Activated CD8-positive, alpha-beta T cell treated with anti-CD3 and anti-CD28 coated beads for 36 hours (primary cell): ENCODE results near the gene EDDM13. TPM values are rescaled to one million over a fixed set of nuclear protein-coding genes. Genes with fewer than 3 reads are reported as not detected.

Experiments
- ATAC-seq: fragments of 200-7000 bp; cut with Tn5 transposase; one replicate; pipeline ENCODE4 v1.10.0; 2021; ENCODE audit warnings: mild to moderate bottlenecking, moderate library complexity
- CTCF ChIA-PET: fragments of 350-600 bp; sonication (Branson Sonifier 250); formaldehyde crosslinking; loops from one replicate; lab custom pipeline; 2021; ENCODE audit warnings: antibody characterized with exemption; lab: Charles Lee
- POLR2A ChIA-PET: fragments of 350-600 bp; sonication (Branson Sonifier 250); formaldehyde crosslinking; loops from one replicate; lab custom pipeline; 2021; ENCODE audit warnings: antibody characterized with exemption; lab: Charles Lee
- DNase-seq: peaks from one replicate; pipeline ENCODE4 v3.0.0-alpha.2; 2020
- H3K27ac Mint-ChIP-seq: one replicate; pipeline ENCODE4 v1.8.0; 2021; ENCODE audit warnings: mild to moderate bottlenecking, mixed read lengths
- H3K27me3 Mint-ChIP-seq: one replicate; pipeline ENCODE4 v1.8.0; 2021; ENCODE audit warnings: mixed read lengths
- H3K36me3 Mint-ChIP-seq: one replicate; pipeline ENCODE4 v1.8.0; 2021; ENCODE audit warnings: low read depth, mixed read lengths
- H3K4me1 Mint-ChIP-seq: one replicate; pipeline ENCODE4 v1.8.0; 2021; ENCODE audit warnings: low read depth, mixed read lengths
- H3K4me3 Mint-ChIP-seq: one replicate; pipeline ENCODE4 v1.8.0; 2021; ENCODE audit warnings: mild to moderate bottlenecking, moderate library complexity, mixed read lengths
- H3K9me3 Mint-ChIP-seq: one replicate; pipeline ENCODE4 v1.8.0; 2021; ENCODE audit warnings: mixed read lengths
- intact Hi-C: fragments of 100-400 bp; cut with micrococcal nuclease; formaldehyde crosslinking; loops from one replicate; pipeline ENCODE4 v1.10.0; 2022
- total RNA-seq, 2 experiments: library from RNA; stranded (reverse); gene quantifications; one replicate each; pipeline ENCODE4 v1.2.3, GENCODE V29; 2021
- TF ChIP-seq, protein P1 (sequence below): fragments of 200-600 bp; IDR thresholded peaks from one replicate; pipeline ENCODE4 v1.8.0; 2022; ENCODE audit warnings: antibody characterized with exemption, mild to moderate bottlenecking

EDDM13 gene
- total RNA-seq, 2 experiments from 2014 or later = 1.3 TPM; not detected in 1

DNA sequence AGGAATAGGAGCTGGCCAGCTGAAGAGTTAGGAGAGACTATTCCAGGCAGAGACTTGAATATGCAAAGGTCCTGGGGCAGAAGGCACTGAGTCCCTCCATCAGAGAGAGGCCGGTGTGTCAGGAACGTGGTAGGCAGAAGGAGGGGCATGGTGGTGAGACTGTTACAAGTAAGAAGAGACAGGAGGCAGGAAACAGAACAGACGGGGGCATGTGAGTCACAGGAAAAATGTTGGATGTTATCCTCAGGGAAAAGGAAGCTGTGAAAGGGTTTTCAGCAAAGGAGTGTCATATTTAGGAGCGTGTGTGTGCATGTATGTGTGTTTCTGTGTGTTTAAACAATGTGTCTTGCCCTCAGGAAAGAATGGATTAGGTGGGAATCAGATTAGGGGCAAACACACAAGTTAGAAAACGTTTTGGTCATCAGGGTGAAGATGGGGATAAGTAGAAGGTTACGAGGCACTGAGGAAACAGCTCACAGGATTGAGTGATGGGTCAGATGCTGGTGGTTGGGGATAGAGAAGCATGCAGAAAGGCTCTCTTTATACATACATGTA lies 1.1 kb downstream of the EDDM13 start:
- ATAC-seq (no peak), DNase-seq (no peak)
- POLR2A ChIA-PET = no interaction called here
- Mint-ChIP-seq H3K4me3 (no peak overlapping the region), H3K27me3 (no peaks in the 10 kb centered on the region), H3K4me1 (no peaks in the 10 kb centered on the region), H3K9me3 (peaks cover 6% of the 10 kb centered on the region), H3K36me3 (peaks cover 7% of the 10 kb centered on the region), H3K27ac (no peak overlapping the region)
- intact Hi-C loops = no loop called here
- CTCF ChIA-PET = interaction anchor here (2.2 kb wide), 1 partner anchor 20 kb away, joined by 9 read pairs; no protein-coding TSS in a partner anchor
- TF ChIP-seq, protein P1, sequence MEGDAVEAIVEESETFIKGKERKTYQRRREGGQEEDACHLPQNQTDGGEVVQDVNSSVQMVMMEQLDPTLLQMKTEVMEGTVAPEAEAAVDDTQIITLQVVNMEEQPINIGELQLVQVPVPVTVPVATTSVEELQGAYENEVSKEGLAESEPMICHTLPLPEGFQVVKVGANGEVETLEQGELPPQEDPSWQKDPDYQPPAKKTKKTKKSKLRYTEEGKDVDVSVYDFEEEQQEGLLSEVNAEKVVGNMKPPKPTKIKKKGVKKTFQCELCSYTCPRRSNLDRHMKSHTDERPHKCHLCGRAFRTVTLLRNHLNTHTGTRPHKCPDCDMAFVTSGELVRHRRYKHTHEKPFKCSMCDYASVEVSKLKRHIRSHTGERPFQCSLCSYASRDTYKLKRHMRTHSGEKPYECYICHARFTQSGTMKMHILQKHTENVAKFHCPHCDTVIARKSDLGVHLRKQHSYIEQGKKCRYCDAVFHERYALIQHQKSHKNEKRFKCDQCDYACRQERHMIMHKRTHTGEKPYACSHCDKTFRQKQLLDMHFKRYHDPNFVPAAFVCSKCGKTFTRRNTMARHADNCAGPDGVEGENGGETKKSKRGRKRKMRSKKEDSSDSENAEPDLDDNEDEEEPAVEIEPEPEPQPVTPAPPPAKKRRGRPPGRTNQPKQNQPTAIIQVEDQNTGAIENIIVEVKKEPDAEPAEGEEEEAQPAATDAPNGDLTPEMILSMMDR = no peak

DNA sequence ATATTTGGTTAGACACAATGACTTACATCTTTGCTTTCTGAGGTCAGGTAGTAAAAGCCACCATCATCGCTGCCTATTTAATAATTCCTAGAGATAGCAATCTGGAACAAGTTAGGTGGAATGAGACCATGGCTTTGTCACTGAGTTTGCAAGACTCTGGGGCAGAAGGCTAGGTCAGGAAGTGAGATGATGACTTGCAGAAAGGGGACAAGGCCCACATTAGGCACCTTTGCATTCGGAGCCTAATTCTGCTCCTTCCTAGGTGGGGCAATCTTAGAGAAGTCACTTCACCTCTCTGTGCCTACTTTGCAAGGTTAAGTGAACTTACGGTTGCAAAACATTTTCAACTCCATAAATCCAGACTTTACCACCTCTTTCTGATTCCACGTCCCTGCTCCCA lies 10.3 kb downstream of the EDDM13 start:
- CTCF ChIA-PET = interaction anchor here (1.0 to 1.1 kb wide), 2 partner anchors 29 to 217 kb away, joined by 3 read pairs; no protein-coding TSS in a partner anchor
- intact Hi-C loops = no loop called here

DNA sequence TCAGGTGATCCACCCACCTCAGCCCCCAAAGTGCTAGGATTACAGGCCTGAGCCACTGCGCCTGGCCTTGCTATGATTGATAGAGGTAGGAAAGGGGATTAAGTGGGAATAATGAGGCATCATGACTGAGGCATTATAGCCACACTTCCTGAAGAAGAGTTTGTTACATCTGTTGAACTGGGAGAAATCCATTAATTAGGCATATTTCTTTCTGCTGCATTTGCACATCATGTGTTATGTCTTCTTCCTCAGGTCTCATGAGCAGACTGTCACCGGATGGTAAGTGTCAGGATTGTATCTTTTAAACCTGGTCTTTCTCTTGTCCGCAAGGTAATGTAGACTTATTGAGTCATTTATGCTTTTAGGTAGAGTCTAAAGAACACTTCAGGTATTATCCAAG lies 12.2 kb downstream of the EDDM13 start:
- no peak for DNase-seq
- POLR2A ChIA-PET = no interaction called here
- ATAC-seq = no peak
- TF ChIP-seq, protein P1 = no peak
- Mint-ChIP-seq H3K4me1 (no peaks in the 10 kb centered on the region), H3K9me3 (no peaks in the 10 kb centered on the region), H3K27ac (no peak overlapping the region), H3K27me3 (no peaks in the 10 kb centered on the region), H3K36me3 (peaks cover 2% of the 10 kb centered on the region), H3K4me3 (no peak overlapping the region)
- CTCF ChIA-PET = no interaction called here
- intact Hi-C loops = no loop called here

More for the DNA sequence above, 10.3 kb downstream of the EDDM13 start:
- DNase-seq = no peak
- Mint-ChIP-seq H3K36me3 (no peaks in the 10 kb centered on the region), H3K9me3 (no peaks in the 10 kb centered on the region), H3K27ac (no peak overlapping the region), H3K4me3 (no peak overlapping the region), H3K27me3 (no peaks in the 10 kb centered on the region), H3K4me1 (no peaks in the 10 kb centered on the region)
- TF ChIP-seq, protein P1 = no peak
- POLR2A ChIA-PET = no interaction called here
- no peak for ATAC-seq

DNA sequence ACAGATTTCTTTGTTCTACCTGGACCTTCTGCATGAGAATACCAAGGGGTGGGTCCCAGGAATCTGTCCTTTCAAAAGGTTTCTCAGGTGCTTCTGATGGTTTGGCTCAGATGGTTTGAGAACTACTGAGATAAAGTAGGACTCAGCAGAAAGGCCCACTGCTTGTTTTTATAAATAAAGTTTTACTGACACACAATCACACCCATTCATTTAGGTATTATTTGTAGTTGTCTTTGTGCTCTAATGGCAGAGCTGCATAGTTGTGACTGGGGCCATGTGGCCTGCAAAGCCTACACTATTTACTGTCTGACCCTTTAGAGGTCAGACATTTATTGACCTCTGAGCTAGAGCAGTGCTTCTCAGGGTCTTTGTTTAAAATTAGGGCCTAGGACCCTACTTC lies 17.6 kb downstream of the EDDM13 start:
- no peak overlapping the region for H3K4me3 Mint-ChIP-seq
- intact Hi-C loops = no loop called here
- ChIA-PET POLR2A (no interaction called here), CTCF (no interaction called here)
- TF ChIP-seq, protein P1 = no peak
- no peaks in the 10 kb centered on the region for H3K9me3 Mint-ChIP-seq
- peaks cover 6% of the 10 kb centered on the region for H3K4me1 Mint-ChIP-seq
- H3K27ac Mint-ChIP-seq = no peak overlapping the region
- ATAC-seq (no peak), DNase-seq (no peak)
- peaks cover 17% of the 10 kb centered on the region for H3K36me3 Mint-ChIP-seq
- no peaks in the 10 kb centered on the region for H3K27me3 Mint-ChIP-seq

DNA sequence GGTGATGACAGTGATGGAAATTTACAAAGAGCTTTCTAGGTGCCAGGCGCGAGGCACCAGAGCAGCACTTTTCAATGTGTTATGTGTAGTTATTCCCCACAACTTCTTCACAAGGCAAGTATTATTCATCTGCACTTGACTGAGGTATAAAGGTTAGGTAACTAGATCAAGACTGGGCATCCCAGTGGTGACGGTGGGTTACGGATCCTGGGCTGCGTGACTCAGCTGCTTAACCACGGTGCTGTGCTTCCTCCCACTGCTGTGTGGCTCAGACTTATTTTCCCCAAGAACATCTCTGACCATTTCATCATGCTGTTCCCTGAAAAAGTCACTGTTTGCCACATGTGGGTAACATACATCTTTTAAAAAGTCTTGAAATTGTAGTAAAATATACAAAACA lies 19.3 kb downstream of the EDDM13 start:
- intact Hi-C loops = no loop called here
- ChIA-PET POLR2A (no interaction called here), CTCF (interaction anchor here (1.3 kb wide), 1 partner anchor 18 kb away, joined by 3 read pairs; no protein-coding TSS in a partner anchor)
- H3K4me1 Mint-ChIP-seq = peaks cover 6% of the 10 kb centered on the region
- TF ChIP-seq, protein P1 = no peak
- peak; percentile 53 for DNase-seq
- H3K9me3 Mint-ChIP-seq = no peaks in the 10 kb centered on the region
- ATAC-seq = peak; percentile 62
- peaks cover 19% of the 10 kb centered on the region for H3K36me3 Mint-ChIP-seq
- no peak overlapping the region for H3K4me3 Mint-ChIP-seq
- H3K27me3 Mint-ChIP-seq = no peaks in the 10 kb centered on the region
- H3K27ac Mint-ChIP-seq = no peak overlapping the region
